Mesenchymal stem cell (in vitro differentiated cells and primary cell): Measurements from ENCODE around the gene PLPP4.

Source experiments
- DNase-seq: peaks from one replicate; pipeline ENCODE4 v3.0.0-alpha.2; 2013
- H2AFZ ChIP-seq: one replicate; pipeline ENCODE4 v1.6.1; 2013; ENCODE audit warnings: low read depth, mild to moderate bottlenecking, control low read depth, inconsistent platforms, low read length, moderate library complexity
- H2AK5ac ChIP-seq: 2 replicates; pipeline ENCODE4 v1.6.1; 2013; ENCODE audit warnings: low read length, moderate library complexity, mild to moderate bottlenecking, inconsistent platforms; ENCODE audit not compliant: severe bottlenecking
- H2BK120ac ChIP-seq: one replicate; pipeline ENCODE4 v1.6.1; 2013; ENCODE audit warnings: low read depth, mild to moderate bottlenecking, inconsistent platforms, low read length, moderate library complexity
- H2BK12ac ChIP-seq, 2 experiments: one replicate each; pipeline ENCODE4 v1.6.1; 2013; ENCODE audit warnings: inconsistent platforms in 2 of 2, low read length in 2 of 2, mild to moderate bottlenecking in 2 of 2, moderate library complexity in 2 of 2, control low read depth in 1 of 2
- H2BK15ac ChIP-seq: one replicate; pipeline ENCODE4 v1.6.1; 2013; ENCODE audit warnings: mild to moderate bottlenecking, low read depth, inconsistent platforms; ENCODE audit not compliant: poor library complexity, severe bottlenecking
- H2BK5ac ChIP-seq: 2 replicates; pipeline ENCODE4 v1.6.1; 2013; ENCODE audit warnings: low read depth, mild to moderate bottlenecking, low read length, control low read depth, inconsistent platforms; ENCODE audit not compliant: poor library complexity, severe bottlenecking
- H3K14ac ChIP-seq, 2 experiments: one replicate each; pipeline ENCODE4 v1.6.1; 2013; ENCODE audit warnings: inconsistent platforms in 2 of 2, low read length in 2 of 2, control low read depth in 1 of 2, mild to moderate bottlenecking in 1 of 2, moderate library complexity in 1 of 2
- H3K18ac ChIP-seq, 2 experiments: one replicate each; pipeline ENCODE4 v1.6.1; 2013; ENCODE audit warnings: inconsistent platforms in 2 of 2, low read length in 2 of 2, control low read depth in 1 of 2, low read depth in 1 of 2, mild to moderate bottlenecking in 1 of 2
- H3K23ac ChIP-seq, 2 experiments: one replicate each; pipeline ENCODE4 v1.6.1; 2013; ENCODE audit warnings: inconsistent platforms in 2 of 2, low read length in 2 of 2, mild to moderate bottlenecking in 2 of 2, moderate library complexity in 2 of 2, control low read depth in 1 of 2
- H3K27ac ChIP-seq: 2 replicates; pipeline ENCODE4 v1.5.1; 2013; ENCODE audit warnings: mild to moderate bottlenecking, moderate library complexity, low read length, control low read depth, inconsistent platforms; ENCODE audit not compliant: poor library complexity, severe bottlenecking
- H3K27me3 ChIP-seq, 2 experiments: 2 replicates each; pipeline versions ENCODE4 v1.6.1 to v1.7.0; 2013; ENCODE audit warnings: low read length in 2 of 2, mild to moderate bottlenecking in 2 of 2, moderate library complexity in 2 of 2, control low read depth in 1 of 2, inconsistent platforms in 1 of 2; ENCODE audit not compliant: control insufficient read depth in 1 of 2, insufficient read depth in 1 of 2
- H3K36me3 ChIP-seq, 2 experiments: 2 replicates each; pipeline versions ENCODE4 v1.6.1 to v1.7.0; 2013; ENCODE audit warnings: low read length in 2 of 2, control low read depth in 1 of 2, inconsistent platforms in 1 of 2, low read depth in 1 of 2, mild to moderate bottlenecking in 1 of 2; ENCODE audit not compliant: insufficient read depth in 2 of 2, control insufficient read depth in 1 of 2
- H3K4ac ChIP-seq, 2 experiments: one replicate each; pipeline ENCODE4 v1.6.1; 2013; ENCODE audit warnings: inconsistent platforms in 2 of 2, low read length in 2 of 2, mild to moderate bottlenecking in 2 of 2, moderate library complexity in 2 of 2, control low read depth in 1 of 2, low read depth in 1 of 2
- H3K4me1 ChIP-seq: 2 replicates; pipeline ENCODE4 v1.6.1; 2013; ENCODE audit warnings: low read depth, low read length, control low read depth; ENCODE audit not compliant: control insufficient read depth, insufficient read depth
- H3K4me2 ChIP-seq: 2 replicates; pipeline ENCODE4 v1.6.1; 2013; ENCODE audit warnings: low read length, mild to moderate bottlenecking, inconsistent platforms; ENCODE audit not compliant: poor library complexity, severe bottlenecking
- H3K4me3 ChIP-seq, 2 experiments: 2 replicates each; pipeline versions ENCODE4 v1.5.1 to v1.7.0; 2013; ENCODE audit warnings: low read length in 2 of 2, mild to moderate bottlenecking in 2 of 2, control low read depth in 1 of 2, low read depth in 1 of 2; ENCODE audit not compliant: insufficient read depth in 1 of 2
- H3K79me1 ChIP-seq: replicated peaks from 2 replicates; pipeline ENCODE4 v1.6.1; 2013; ENCODE audit warnings: mild to moderate bottlenecking, control low read depth, low read length, inconsistent platforms; ENCODE audit not compliant: poor library complexity, severe bottlenecking
- H3K9ac ChIP-seq: 2 replicates; pipeline ENCODE4 v1.7.0; 2013; ENCODE audit warnings: mild to moderate bottlenecking, low read length, moderate library complexity
- H3K9me3 ChIP-seq: 2 replicates; pipeline ENCODE4 v1.7.0; 2013; ENCODE audit warnings: mild to moderate bottlenecking, low read length; ENCODE audit not compliant: control insufficient read depth
- H4K8ac ChIP-seq: one replicate; pipeline ENCODE4 v1.6.1; 2013; ENCODE audit warnings: inconsistent platforms, mild to moderate bottlenecking, low read length, moderate library complexity
- H4K91ac ChIP-seq: one replicate; pipeline ENCODE4 v1.6.1; 2013; ENCODE audit warnings: mild to moderate bottlenecking, low read length, inconsistent platforms
- WGBS: methylation state at CpG from one replicate; pipeline ENCODE4 v1.1.7; 2013; ENCODE audit warnings: mixed read lengths; 5-methylcytosine and 5-hydroxymethylcytosine counted together

Gene PLPP4

DNA sequence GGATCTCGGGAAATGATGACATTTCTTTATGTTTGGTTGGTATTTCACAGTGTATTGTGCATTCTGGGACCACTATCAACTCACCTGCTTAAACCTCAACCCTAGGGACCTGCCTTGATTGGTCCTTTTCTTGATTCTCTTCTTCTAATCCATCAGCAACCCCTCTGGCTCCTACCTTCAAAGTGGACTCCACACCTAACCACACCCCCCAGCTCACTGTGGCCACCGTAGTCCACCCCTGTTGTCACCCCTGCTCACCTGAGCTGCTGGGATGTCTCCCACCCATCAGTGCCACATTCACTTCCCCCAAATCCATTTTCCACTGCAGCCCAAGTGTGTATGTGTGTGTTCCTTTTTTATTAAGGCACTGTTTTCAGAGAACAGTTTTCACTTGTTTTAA is 145.0 kb downstream of the PLPP4 start:
- Histone ChIP-seq H2AK5ac (no peak overlapping the region), H3K4me3 (no peak overlapping the region), H3K4me2 (no peak overlapping the region), H3K18ac (no peak overlapping the region), H3K23ac (no peak overlapping the region), H3K14ac (no peak overlapping the region), H3K9ac (no peak overlapping the region), H2BK12ac (no peak overlapping the region), H2BK5ac (no peak overlapping the region), H3K79me1 (no peaks in the 10 kb centered on the region), H2BK15ac (no peak overlapping the region), H2AFZ (no peak overlapping the region), H3K9me3 (peaks cover 7% of the 10 kb centered on the region), H4K8ac (no peak overlapping the region), H4K91ac (no peak overlapping the region), H3K4ac (no peak overlapping the region), H3K4me1 (no peaks in the 10 kb centered on the region), H3K27me3 (no peaks in the 10 kb centered on the region), H3K27ac (no peak overlapping the region), H2BK120ac (no peak overlapping the region), H3K36me3 (no peaks in the 10 kb centered on the region)
- no peak for DNase-seq
- WGBS, result 71% methylated on average over 1 of the region's 2 CpGs

DNA sequence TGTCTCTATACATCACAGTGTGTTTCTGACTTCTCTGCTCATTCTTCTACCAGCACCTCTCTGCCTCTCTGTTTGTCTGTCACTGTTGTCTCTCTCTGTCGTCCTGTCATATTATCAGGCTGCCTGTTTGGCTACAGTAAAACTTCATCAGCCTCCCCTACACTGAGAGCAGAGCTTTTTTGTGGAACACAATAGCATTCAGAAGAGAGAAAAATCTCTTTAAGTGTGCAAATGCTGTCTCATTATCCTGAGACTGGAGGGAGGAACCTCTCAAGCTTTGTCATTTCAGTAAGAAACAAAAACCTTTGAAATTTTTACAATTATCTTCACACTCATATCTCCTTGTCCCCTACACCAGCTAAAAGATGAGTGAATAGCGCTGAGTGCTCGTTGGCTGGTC is 148.4 kb downstream of the PLPP4 start:
- no peak overlapping the region for H2BK120ac ChIP-seq
- WGBS, result 51% methylated on average over 3 of the region's 3 CpGs
- DNase-seq, result no peak
- no peaks in the 10 kb centered on the region for H3K27me3 ChIP-seq
- H4K91ac ChIP-seq, result no peak overlapping the region
- H2AK5ac ChIP-seq, result no peak overlapping the region
- H3K4ac ChIP-seq, result no peak overlapping the region
- H3K36me3 ChIP-seq, result no peaks in the 10 kb centered on the region
- H3K27ac ChIP-seq, result no peak overlapping the region
- H2AFZ ChIP-seq, result no peak overlapping the region
- H3K9me3 ChIP-seq, result peaks cover 7% of the 10 kb centered on the region
- H3K79me1 ChIP-seq, result no peaks in the 10 kb centered on the region
- no peak overlapping the region for H3K4me2 ChIP-seq
- H3K18ac ChIP-seq, result no peak overlapping the region
- no peaks in the 10 kb centered on the region for H3K4me1 ChIP-seq
- no peak overlapping the region for H2BK15ac ChIP-seq
- no peak overlapping the region for H2BK5ac ChIP-seq
- no peak overlapping the region for H2BK12ac ChIP-seq
- no peak overlapping the region for H4K8ac ChIP-seq
- no peak overlapping the region for H3K23ac ChIP-seq
- no peak overlapping the region for H3K9ac ChIP-seq
- H3K14ac ChIP-seq, result no peak overlapping the region
- H3K4me3 ChIP-seq, result no peak overlapping the region

DNA sequence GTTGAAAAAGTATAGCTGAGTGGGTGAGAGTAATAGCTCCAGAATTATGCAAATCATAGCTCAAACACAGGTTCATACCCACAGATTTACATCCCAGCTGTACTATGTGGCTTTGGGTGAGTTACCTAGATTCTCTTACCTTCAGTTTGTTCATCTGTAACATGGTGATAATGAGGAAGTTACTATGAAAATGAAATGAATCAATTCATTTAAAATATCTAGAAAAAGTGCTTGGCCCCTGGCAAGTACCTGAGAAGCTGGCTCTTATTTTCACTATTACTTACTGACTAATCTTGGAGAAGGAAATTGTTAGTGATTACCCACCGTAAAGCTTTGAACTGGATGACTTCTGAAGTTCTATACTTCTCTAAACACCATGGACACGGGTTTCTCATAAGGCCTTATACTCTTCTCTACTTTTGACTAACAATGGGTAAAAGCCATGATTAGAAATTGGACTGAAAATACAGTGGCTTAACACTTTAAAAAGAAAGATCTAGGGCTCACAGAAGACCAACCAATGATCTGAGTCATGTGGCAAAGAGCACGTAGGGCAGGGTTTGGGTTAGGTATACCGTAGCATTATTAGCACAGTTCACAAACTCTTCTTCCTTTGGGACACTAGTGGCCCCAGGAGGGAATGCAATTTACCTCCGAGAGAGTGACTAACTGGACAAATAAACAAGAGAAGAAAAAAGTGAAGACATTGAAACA is 149.2 kb downstream of the PLPP4 start:
- no peak overlapping the region for H4K8ac ChIP-seq
- H4K91ac ChIP-seq, result no peak overlapping the region
- H2BK120ac ChIP-seq, result no peak overlapping the region
- H3K27ac ChIP-seq, result no peak overlapping the region
- peaks cover 7% of the 10 kb centered on the region for H3K9me3 ChIP-seq
- no peak overlapping the region for H2BK15ac ChIP-seq
- H3K4me1 ChIP-seq, result no peaks in the 10 kb centered on the region
- no peaks in the 10 kb centered on the region for H3K79me1 ChIP-seq
- no peak overlapping the region for H3K14ac ChIP-seq
- no peak overlapping the region for H3K9ac ChIP-seq
- H2AFZ ChIP-seq, result no peak overlapping the region
- DNase-seq, result no peak
- H2AK5ac ChIP-seq, result no peak overlapping the region
- WGBS, result 65% methylated on average over 3 of the region's 5 CpGs
- no peaks in the 10 kb centered on the region for H3K27me3 ChIP-seq
- H2BK12ac ChIP-seq, result no peak overlapping the region
- H3K23ac ChIP-seq, result no peak overlapping the region
- H3K36me3 ChIP-seq, result no peaks in the 10 kb centered on the region
- H3K4me2 ChIP-seq, result no peak overlapping the region
- H3K4ac ChIP-seq, result no peak overlapping the region
- no peak overlapping the region for H3K18ac ChIP-seq
- H2BK5ac ChIP-seq, result no peak overlapping the region
- no peak overlapping the region for H3K4me3 ChIP-seq

DNA sequence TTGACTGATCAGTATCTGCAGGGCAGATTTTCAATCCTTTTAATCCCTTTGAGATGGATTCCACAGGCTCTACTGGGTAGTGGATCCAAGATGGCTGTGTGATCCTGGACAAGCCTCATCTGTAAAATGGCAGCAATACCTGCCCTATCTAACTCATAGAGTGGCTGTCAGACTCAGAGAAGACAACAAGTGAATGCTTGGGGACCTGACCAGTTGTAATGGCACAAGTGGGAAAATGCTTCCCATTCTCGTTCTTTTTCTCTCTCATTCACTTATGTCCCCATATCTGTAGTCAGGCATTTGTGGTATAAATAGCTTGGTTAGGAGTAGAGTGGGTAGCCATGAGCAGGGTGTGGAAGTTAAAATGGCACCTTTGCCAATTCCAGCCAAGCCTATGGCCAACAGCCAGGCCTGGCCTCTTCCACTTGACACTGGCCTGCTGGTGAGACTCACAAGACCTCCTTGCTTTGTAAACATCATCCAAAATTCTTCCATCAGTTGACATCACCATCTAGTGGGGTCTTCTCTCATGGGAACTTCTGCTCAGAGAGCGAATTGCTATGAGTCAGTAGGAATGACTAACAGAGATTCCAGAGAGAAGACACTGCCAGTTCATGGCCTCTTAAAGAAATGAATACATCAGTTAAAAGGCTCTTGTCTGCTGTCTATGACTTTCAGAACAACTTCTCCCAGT is 150.1 kb downstream of the PLPP4 start:
- H3K27me3 ChIP-seq, result no peaks in the 10 kb centered on the region
- DNase-seq, result peak; percentile 78
- no peak overlapping the region for H4K91ac ChIP-seq
- 40% methylated on average over 1 of the region's 2 CpGs for WGBS
- H3K4me3 ChIP-seq, result no peak overlapping the region
- no peaks in the 10 kb centered on the region for H3K36me3 ChIP-seq
- no peak overlapping the region for H3K27ac ChIP-seq
- H3K14ac ChIP-seq, result no peak overlapping the region
- H3K18ac ChIP-seq, result no peak overlapping the region
- no peak overlapping the region for H2BK15ac ChIP-seq
- no peak overlapping the region for H2BK12ac ChIP-seq
- no peak overlapping the region for H2BK5ac ChIP-seq
- no peak overlapping the region for H3K23ac ChIP-seq
- H3K4me1 ChIP-seq, result no peaks in the 10 kb centered on the region
- H3K9me3 ChIP-seq, result peaks cover 7% of the 10 kb centered on the region
- no peak overlapping the region for H2AFZ ChIP-seq
- no peak overlapping the region for H2AK5ac ChIP-seq
- no peaks in the 10 kb centered on the region for H3K79me1 ChIP-seq
- no peak overlapping the region for H3K4ac ChIP-seq
- no peak overlapping the region for H2BK120ac ChIP-seq
- no peak overlapping the region for H4K8ac ChIP-seq
- no peak overlapping the region for H3K9ac ChIP-seq
- H3K4me2 ChIP-seq, result no peak overlapping the region
